ENCODE data around the gene PTTG1IP.

DNA sequence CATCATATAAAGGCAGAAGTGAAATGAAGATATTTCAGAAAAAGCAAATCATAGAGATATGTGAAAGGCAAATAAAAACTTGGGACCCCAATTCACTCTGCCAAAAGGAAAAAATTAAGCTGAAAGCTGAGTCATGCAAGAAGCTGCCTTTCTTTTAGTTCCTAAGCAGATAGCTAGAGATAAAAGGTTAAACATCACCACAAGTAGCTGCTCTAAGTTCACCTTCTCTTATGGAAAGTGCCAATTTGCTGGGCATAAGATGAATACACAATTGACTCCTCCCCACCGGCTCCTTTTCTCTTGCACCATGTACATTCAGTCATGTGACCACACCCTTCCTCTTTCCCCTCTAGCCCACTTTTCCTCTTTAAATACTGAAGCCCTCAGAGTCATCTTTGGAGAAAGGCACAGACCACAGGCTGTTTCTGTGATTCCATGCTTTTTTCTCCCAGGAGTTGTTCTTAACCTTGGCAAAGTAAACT, 50.3 kb downstream of the PTTG1IP start:
- TF ChIP-seq CTCF (IDR thresholded peaks at IDR 0.05) (no peak), EZH2 (IDR thresholded peaks at IDR 0.05; ENCODE audit: borderline replicate concordance, insufficient read depth, low read depth, low read length, poor library complexity, severe bottlenecking) (no peak)
